GM18951 (cell line): Measurements from ENCODE around the gene APH1B.

Experiments used
- POLR2A ChIP-seq: IDR thresholded peaks from 4 replicates; pipeline ENCODE4 v1.6.1; 2011; ENCODE audit warnings: mild to moderate bottlenecking; ENCODE audit not compliant: insufficient read length, insufficient read depth; ENCODE audit errors: extremely low read depth
- in situ Hi-C: fragments of 300-500 bp; cut with MboI; formaldehyde crosslinking; loops from one replicate; pipeline ENCODE4 v1.12.0; 2022; ENCODE audit warnings: low sequenced_read_pairs, mixed read lengths, inconsistent platforms; ENCODE audit not compliant: unreplicated experiment

APH1B gene

GRCh38 chr15:63241316-63241715, 36.1 kb upstream of the APH1B start:
- no peak for TF ChIP-seq POLR2A
- in situ Hi-C loops: no loop called here

- no peak for TF ChIP-seq POLR2A
- in situ Hi-C loops: no loop called here
Measured at GRCh38 chr15:63243101-63243500, 34.3 kb upstream of the APH1B start.

- in situ Hi-C loops: no loop called here
- no peak for TF ChIP-seq POLR2A
Measured at GRCh38 chr15:63243776-63244175, 33.6 kb upstream of the APH1B start.

- in situ Hi-C loops: no loop called here
Measured at GRCh38 chr15:63244399-63244798, 33.0 kb upstream of the APH1B start.

DNA sequence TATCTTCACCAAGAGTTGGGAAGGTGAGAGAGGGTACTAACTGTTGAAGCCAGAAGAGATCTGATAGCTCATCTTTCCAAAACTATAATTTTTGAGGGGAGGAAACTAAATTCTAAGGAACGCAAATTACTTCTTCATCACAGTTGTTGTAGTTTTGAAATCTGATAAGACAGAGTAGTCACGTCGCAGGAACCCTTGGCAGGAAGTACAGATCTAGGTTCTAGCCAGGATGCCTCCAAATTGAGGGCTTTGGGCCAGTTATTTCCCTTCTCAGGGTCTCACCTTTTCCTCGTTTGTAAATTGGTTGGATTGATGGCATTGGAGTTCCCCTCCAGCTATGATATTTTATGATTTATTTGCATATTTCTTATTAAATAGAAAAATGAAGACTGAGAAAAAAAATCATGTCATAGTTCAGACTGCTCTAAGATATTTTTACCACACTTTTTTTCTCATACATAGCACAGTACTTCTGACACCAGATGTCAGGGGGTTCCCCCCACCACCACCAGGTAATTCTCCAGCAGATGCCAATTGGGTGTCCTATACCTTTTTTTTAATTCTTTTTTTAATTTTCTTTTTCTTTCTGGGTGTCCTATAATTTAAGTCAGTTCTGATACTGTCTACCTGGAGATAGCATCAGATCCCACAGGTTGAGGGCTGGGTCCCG, 32.3 kb upstream of the APH1B start:
- in situ Hi-C loops: no loop called here

More at GRCh38 chr15:63244399-63244798, 33.0 kb upstream of the APH1B start:
- no peak for TF ChIP-seq POLR2A

GRCh38 chr15:63246691-63247469, 30.5 kb upstream of the APH1B start:
- TF ChIP-seq POLR2A: no peak
- in situ Hi-C loops: no loop called here

More for the DNA sequence above, 32.3 kb upstream of the APH1B start:
- TF ChIP-seq POLR2A: no peak

GRCh38 chr15:63250312-63250965, 27.0 kb upstream of the APH1B start:
- in situ Hi-C loops: no loop called here

DNA sequence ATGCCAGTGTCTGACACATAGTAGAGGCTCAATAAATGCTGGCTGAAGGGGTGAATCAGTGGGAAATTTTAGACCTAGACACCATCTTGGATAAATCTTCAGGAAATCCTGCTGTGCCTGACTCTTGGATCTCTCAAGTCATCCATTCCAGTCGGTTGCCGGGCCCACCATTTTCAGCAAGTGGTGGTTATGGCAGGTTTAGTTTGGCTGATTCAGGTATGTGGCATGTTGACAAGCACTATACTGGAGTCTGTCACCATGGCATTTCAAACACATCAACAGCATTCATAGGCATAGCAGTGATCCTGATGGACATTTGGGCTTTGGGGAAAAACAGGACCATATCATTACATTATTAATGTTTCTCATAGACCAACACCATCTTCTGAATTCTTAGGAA, 25.7 kb upstream of the APH1B start:
- in situ Hi-C loops: no loop called here

More at GRCh38 chr15:63250312-63250965, 27.0 kb upstream of the APH1B start:
- TF ChIP-seq POLR2A: no peak

DNA sequence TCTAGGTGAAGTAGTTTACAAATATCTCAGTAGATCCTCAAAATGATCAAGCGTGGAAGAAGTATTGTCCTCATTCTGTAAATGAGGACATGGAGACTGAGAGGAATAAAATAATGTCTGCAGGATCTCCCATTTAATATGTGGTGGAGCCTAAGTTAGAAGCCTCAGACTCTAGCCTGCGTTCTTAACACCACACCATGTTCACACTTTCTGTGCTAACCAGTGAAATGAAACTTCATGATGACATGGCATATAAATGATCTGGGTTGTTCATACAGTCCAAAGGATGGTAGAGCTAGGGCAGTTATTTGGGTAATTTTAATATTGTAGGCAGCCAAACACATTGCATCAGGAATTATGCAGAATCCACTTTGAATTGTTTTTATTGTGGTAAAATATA, 25.1 kb upstream of the APH1B start:
- TF ChIP-seq POLR2A: no peak
- in situ Hi-C loops: no loop called here

More for the DNA sequence above, 25.7 kb upstream of the APH1B start:
- no peak for TF ChIP-seq POLR2A

GRCh38 chr15:63254991-63255390, 22.4 kb upstream of the APH1B start:
- no peak for TF ChIP-seq POLR2A
- in situ Hi-C loops: no loop called here

DNA sequence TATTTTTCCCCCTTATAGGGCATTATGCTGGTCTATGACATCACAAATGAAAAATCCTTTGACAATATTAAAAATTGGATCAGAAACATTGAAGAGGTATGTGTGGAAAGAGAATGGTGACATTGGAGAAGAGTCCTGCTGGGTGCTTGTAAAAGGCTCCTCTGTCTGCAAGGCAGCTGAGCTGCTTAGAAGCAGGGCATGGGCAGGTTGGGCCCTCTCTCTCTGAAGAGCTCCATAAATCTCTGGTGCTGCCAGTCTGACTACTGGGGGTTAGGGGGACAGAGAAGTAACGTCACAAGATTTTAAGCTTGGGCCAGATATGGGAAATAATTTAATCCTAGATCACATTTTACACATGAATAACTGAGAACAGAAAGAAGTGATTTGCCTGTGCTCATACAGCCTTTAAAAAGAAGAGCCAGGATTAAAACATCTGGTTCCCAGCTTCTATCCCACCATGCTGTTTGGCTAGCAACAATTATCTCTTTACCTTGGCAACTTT, 21.9 kb upstream of the APH1B start:
- TF ChIP-seq POLR2A: no peak
- in situ Hi-C loops: no loop called here

GRCh38 chr15:63256433-63257274, 20.8 kb upstream of the APH1B start:
- in situ Hi-C loops: no loop called here

DNA sequence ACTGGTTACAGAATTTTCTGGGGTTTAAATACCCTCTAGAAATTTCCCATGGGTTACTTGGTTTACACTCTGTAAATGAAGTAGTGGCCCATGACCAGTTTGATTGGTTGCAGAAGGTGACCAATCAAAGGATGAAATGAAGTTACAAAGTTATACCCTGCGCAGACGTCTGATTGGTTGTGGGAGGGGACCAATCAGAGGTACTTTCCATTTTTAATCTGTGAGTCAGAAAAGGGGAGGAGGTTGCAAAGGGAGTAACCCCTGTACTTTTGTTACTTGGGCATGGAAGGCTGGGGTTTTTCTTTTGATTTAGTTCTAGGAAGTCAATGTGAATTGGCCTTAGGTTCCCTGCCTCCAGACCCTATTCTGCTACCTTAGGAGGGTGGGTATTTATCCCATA, 18.7 kb upstream of the APH1B start:
- TF ChIP-seq POLR2A: no peak
- in situ Hi-C loops: no loop called here

More at GRCh38 chr15:63256433-63257274, 20.8 kb upstream of the APH1B start:
- no peak for TF ChIP-seq POLR2A

DNA sequence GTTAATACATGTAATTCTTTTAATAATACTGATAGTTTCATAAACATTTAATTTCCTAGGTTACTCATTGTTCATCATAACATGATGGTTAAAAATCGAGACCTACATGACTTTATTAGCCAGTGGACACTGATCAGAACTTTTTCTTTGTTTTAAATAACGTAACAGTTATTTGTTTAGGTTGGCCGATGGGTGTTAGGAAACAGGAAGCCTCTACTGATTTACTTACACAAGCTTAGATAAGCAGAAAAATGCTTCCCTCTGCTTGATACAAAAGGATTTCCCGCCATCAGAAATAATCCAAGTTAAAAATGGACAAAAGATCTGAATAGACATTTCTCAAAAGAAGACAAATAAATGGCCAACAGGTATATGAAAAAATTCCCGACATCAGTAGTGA, 16.6 kb upstream of the APH1B start:
- TF ChIP-seq POLR2A: no peak
- in situ Hi-C loops: no loop called here
